ENCODE results near the gene FAM149B1. TPM values are rescaled to one million over a fixed set of nuclear protein-coding genes. Genes with fewer than 3 reads are reported as not detected.
"Not testable (repeated sequence)": the region's sequence is repeated elsewhere in the genome, so short reads cannot be mapped to it uniquely, and the experiment has no call there.

FAM149B1 gene
- total RNA-seq, 2 experiments from 2014 or later = 13.3 to 13.7 TPM

- H3K27me3 Mint-ChIP-seq (ENCODE audit: low read depth) = no peaks in the 10 kb centered on the region
- intact Hi-C loops (cut with micrococcal nuclease) = loop anchor here (5.0 kb wide), 2 partner anchors 632 to 1028 kb away; partner anchors contain the start of genes ANAPC16 and ASCC1
- H3K27ac Mint-ChIP-seq = peak overlapping the region; percentile 75
- H3K9me3 Mint-ChIP-seq = no peaks in the 10 kb centered on the region
- peak overlapping the region; percentile 100 for H3K4me3 Mint-ChIP-seq
- peaks cover 58% of the 10 kb centered on the region for H3K4me1 Mint-ChIP-seq (ENCODE audit: low read depth)
- no peak for DNase-seq
- CTCF ChIA-PET = interaction anchor here (0.6 to 0.7 kb wide), 3 partner anchors 14 to 1100 kb away, joined by 3 to 4 read pairs (median 3); no protein-coding TSS in a partner anchor
- H3K36me3 Mint-ChIP-seq (ENCODE audit: low read depth) = peaks cover 69% of the 10 kb centered on the region
Observed at GRCh38 chr10:73244866-73245477, 77.1 kb downstream of the FAM149B1 start.

GRCh38 chr10:73246322-73246645 is 78.4 kb downstream of the FAM149B1 start:
- peaks cover 67% of the 10 kb centered on the region for H3K4me1 Mint-ChIP-seq (ENCODE audit: low read depth)
- H3K4me3 Mint-ChIP-seq = peak overlapping the region; percentile 100
- CTCF ChIA-PET = no interaction called here
- H3K27me3 Mint-ChIP-seq (ENCODE audit: low read depth) = no peaks in the 10 kb centered on the region
- H3K27ac Mint-ChIP-seq = peak overlapping the region; percentile 97
- intact Hi-C loops (cut with micrococcal nuclease) = loop anchor here (1.0 to 5.0 kb wide), 5 partner anchors 8 to 1029 kb away; partner anchors contain the start of genes ANAPC16, ASCC1, CHCHD1 and MCU
- H3K36me3 Mint-ChIP-seq (ENCODE audit: low read depth) = peaks cover 71% of the 10 kb centered on the region
- H3K9me3 Mint-ChIP-seq = no peaks in the 10 kb centered on the region
- DNase-seq = no peak

- CTCF ChIA-PET = interaction anchor here (0.6 to 0.7 kb wide), 2 partner anchors 14 to 966 kb away, joined by 3 read pairs; no protein-coding TSS in a partner anchor
- intact Hi-C loops (cut with micrococcal nuclease) = loop anchor here (1.0 to 5.0 kb wide), 11 partner anchors 7 to 1030 kb away; partner anchors contain the start of genes ANAPC16, ANXA7, ASCC1 and CHCHD1
- peak within 1 kb of the TSS; percentile 100 for H3K4me3 Mint-ChIP-seq
- no peaks in the 10 kb centered on the region for H3K9me3 Mint-ChIP-seq
- peak; percentile 98 for DNase-seq
- H3K27ac Mint-ChIP-seq = peak within 1 kb of the TSS; percentile 97
- peaks cover 76% of the 10 kb centered on the region for H3K36me3 Mint-ChIP-seq (ENCODE audit: low read depth)
- H3K27me3 Mint-ChIP-seq (ENCODE audit: low read depth) = no peaks in the 10 kb centered on the region
- H3K4me1 Mint-ChIP-seq (ENCODE audit: low read depth) = peaks cover 67% of the 10 kb centered on the region
Observed at GRCh38 chr10:73246646-73247508, 79.0 kb downstream of the FAM149B1 start, which contains the start of gene DNAJC9. Gene DNAJC9 (minus strand): TSS chr10:73247255. CDS start chr10:73247189, 66 bp downstream.

- peak overlapping the region; percentile 97 for H3K27ac Mint-ChIP-seq
Observed at GRCh38 chr10:73247509-73248258, 79.8 kb downstream of the FAM149B1 start.

GRCh38 chr10:73248259-73248724 is 80.4 kb downstream of the FAM149B1 start:
- intact Hi-C loops (cut with micrococcal nuclease) = loop anchor here (5.0 kb wide), 2 partner anchors 629 to 1031 kb away; partner anchors contain the start of genes ANAPC16 and ASCC1
- H3K9me3 Mint-ChIP-seq = no peaks in the 10 kb centered on the region
- no peak for DNase-seq
- peaks cover 72% of the 10 kb centered on the region for H3K36me3 Mint-ChIP-seq (ENCODE audit: low read depth)
- H3K4me3 Mint-ChIP-seq = peak overlapping the region; percentile 100
- H3K27me3 Mint-ChIP-seq (ENCODE audit: low read depth) = no peaks in the 10 kb centered on the region
- peak overlapping the region; percentile 97 for H3K27ac Mint-ChIP-seq
- H3K4me1 Mint-ChIP-seq (ENCODE audit: low read depth) = peaks cover 61% of the 10 kb centered on the region
- CTCF ChIA-PET = no interaction called here

More at GRCh38 chr10:73247509-73248258, 79.8 kb downstream of the FAM149B1 start:
- Mint-ChIP-seq H3K9me3 (no peaks in the 10 kb centered on the region), H3K27me3 (ENCODE audit: low read depth) (no peaks in the 10 kb centered on the region), H3K36me3 (ENCODE audit: low read depth) (peaks cover 78% of the 10 kb centered on the region), H3K4me1 (ENCODE audit: low read depth) (peaks cover 66% of the 10 kb centered on the region), H3K4me3 (peak overlapping the region; percentile 100)
- intact Hi-C loops (cut with micrococcal nuclease) = loop anchor here (1.0 to 5.0 kb wide), 10 partner anchors 79 to 1030 kb away; partner anchors contain the start of genes ANAPC16, ANXA7, ASCC1 and CHCHD1
- no peak for DNase-seq
- CTCF ChIA-PET = interaction anchor here (0.6 to 0.7 kb wide), 2 partner anchors 15 to 966 kb away, joined by 3 read pairs; no protein-coding TSS in a partner anchor

- Mint-ChIP-seq H3K9me3 (no peaks in the 10 kb centered on the region), H3K36me3 (ENCODE audit: low read depth) (peaks cover 38% of the 10 kb centered on the region), H3K4me3 (peak overlapping the region; percentile 98), H3K27me3 (ENCODE audit: low read depth) (no peaks in the 10 kb centered on the region), H3K27ac (peak overlapping the region; percentile 94), H3K4me1 (ENCODE audit: low read depth) (peaks cover 42% of the 10 kb centered on the region)
- intact Hi-C loops (cut with micrococcal nuclease) = loop anchor here (1.0 to 5.0 kb wide), 7 partner anchors 106 to 690 kb away; partner anchors contain the start of genes CFAP70, NDST2, PPP3CB and SEC24C
- CTCF ChIA-PET = interaction anchor here (0.6 to 0.8 kb wide), 4 partner anchors 12 to 1036 kb away, joined by 3 read pairs; partner anchors contain the start of gene ANAPC16
- peak; percentile 17 for DNase-seq
Observed at GRCh38 chr10:73251683-73252444, 83.9 kb downstream of the FAM149B1 start.

- peak; percentile 97 for DNase-seq
- Mint-ChIP-seq H3K4me1 (ENCODE audit: low read depth) (peaks cover 38% of the 10 kb centered on the region), H3K4me3 (peak within 1 kb of the TSS; percentile 98), H3K36me3 (ENCODE audit: low read depth) (peaks cover 35% of the 10 kb centered on the region), H3K27me3 (ENCODE audit: low read depth) (no peaks in the 10 kb centered on the region), H3K27ac (peak within 1 kb of the TSS; percentile 94), H3K9me3 (no peaks in the 10 kb centered on the region)
- intact Hi-C loops (cut with micrococcal nuclease) = loop anchor here (1.0 to 5.0 kb wide), 7 partner anchors 106 to 690 kb away; partner anchors contain the start of genes CFAP70, NDST2, PPP3CB and SEC24C
- CTCF ChIA-PET = interaction anchor here (0.6 to 1.8 kb wide), 5 partner anchors 11 to 1037 kb away, joined by 3 to 6 read pairs (median 3); partner anchors contain the start of genes ANAPC16 and ANXA7
Observed at GRCh38 chr10:73252445-73253224, 84.7 kb downstream of the FAM149B1 start, which contains the start of gene MRPS16. Gene MRPS16 (minus strand): TSS chr10:73252644. CDS start chr10:73252482, 162 bp downstream.

- Mint-ChIP-seq H3K9me3 (no peaks in the 10 kb centered on the region), H3K27ac (peak overlapping the region; percentile 94), H3K4me3 (peak overlapping the region; percentile 98), H3K27me3 (ENCODE audit: low read depth) (no peaks in the 10 kb centered on the region), H3K36me3 (ENCODE audit: low read depth) (peaks cover 30% of the 10 kb centered on the region), H3K4me1 (ENCODE audit: low read depth) (peaks cover 33% of the 10 kb centered on the region)
- intact Hi-C loops (cut with micrococcal nuclease) = loop anchor here (2.0 to 5.0 kb wide), 2 partner anchors 558 to 691 kb away; partner anchors contain the start of gene NDST2
- CTCF ChIA-PET = interaction anchor here (1.8 kb wide), 2 partner anchors 10 to 161 kb away, joined by 4 to 6 read pairs; partner anchors contain the start of gene ANXA7
- DNase-seq = peak; percentile 13
Observed at GRCh38 chr10:73253225-73253555, 85.3 kb downstream of the FAM149B1 start.

- intact Hi-C loops (cut with micrococcal nuclease) = not testable (repeated sequence)
Observed at GRCh38 chr10:73258612-73259011, 90.7 kb downstream of the FAM149B1 start.

GRCh38 chr10:73261362-73261995 is 93.6 kb downstream of the FAM149B1 start:
- no peak overlapping the region for H3K27ac Mint-ChIP-seq
- CTCF ChIA-PET = no interaction called here

More at GRCh38 chr10:73258612-73259011, 90.7 kb downstream of the FAM149B1 start:
- H3K4me3 Mint-ChIP-seq; H3K27ac Mint-ChIP-seq; H3K36me3 Mint-ChIP-seq (ENCODE audit: low read depth); H3K9me3 Mint-ChIP-seq; DNase-seq; H3K27me3 Mint-ChIP-seq (ENCODE audit: low read depth); H3K4me1 Mint-ChIP-seq (ENCODE audit: low read depth): not testable (repeated sequence)
- CTCF ChIA-PET = interaction anchor here (0.9 kb wide), 1 partner anchor 103 kb away, joined by 3 read pairs; no protein-coding TSS in a partner anchor

More at GRCh38 chr10:73261362-73261995, 93.6 kb downstream of the FAM149B1 start:
- DNase-seq = no peak
- no peak overlapping the region for H3K4me3 Mint-ChIP-seq
- H3K27me3 Mint-ChIP-seq (ENCODE audit: low read depth) = no peaks in the 10 kb centered on the region
- H3K36me3 Mint-ChIP-seq (ENCODE audit: low read depth) = no peaks in the 10 kb centered on the region
- H3K4me1 Mint-ChIP-seq (ENCODE audit: low read depth) = peaks cover 3% of the 10 kb centered on the region
- no peaks in the 10 kb centered on the region for H3K9me3 Mint-ChIP-seq
- intact Hi-C loops (cut with micrococcal nuclease) = no loop called here
